GM12878 (cell line): ENCODE measurements around the gene PLK2. TPM values are rescaled to one million over a fixed set of nuclear protein-coding genes. Genes with fewer than 3 reads are reported as not detected.

ENCODE experiments used
- ATAC-seq: fragments of 200-7000 bp; cut with Tn5 transposase; 3 replicates; pipeline ENCODE4 v1.9.1; 2020; ENCODE audit warnings: mild to moderate bottlenecking, moderate library complexity
- BruUV-seq: library from RNA; stranded (reverse); fragments of 400-500 nt; replicated peaks from 2 replicates; lab custom pipeline; 2021; lab: Mats Ljungman, UMichigan
- CTCF ChIA-PET: fragments of 300-600 bp; sonication (Branson Sonifier 250); formaldehyde crosslinking; extraction: SDS; loops from one replicate; lab custom pipeline; 2021; ENCODE audit warnings: inconsistent platforms; lab: Yijun Ruan, JAX
- POLR2A ChIA-PET: fragments of 350-600 bp; formaldehyde crosslinking; extraction: SDS; loops from one replicate; lab custom pipeline; 2021; ENCODE audit warnings: inconsistent platforms; lab: Charles Lee
- RAD21 ChIA-PET: fragments of 300-600 bp; sonication (Branson Sonifier 250); formaldehyde crosslinking; loops from one replicate; lab custom pipeline; 2023; ENCODE audit warnings: antibody characterized with exemption; ENCODE audit not compliant: unreplicated experiment; lab: Charles Lee
- SMC1A ChIA-PET: fragments of 300-600 bp; sonication (Branson Sonifier 250); formaldehyde crosslinking; loops from one replicate; lab custom pipeline; 2023; ENCODE audit not compliant: unreplicated experiment, uncharacterized antibody; lab: Charles Lee
- DNase-seq: peaks from one replicate; pipeline ENCODE4 v3.0.0-alpha.2; 2011; ENCODE audit warnings: low read depth, low spot score
- FAIRE-seq: peaks from 3 replicates; lab custom pipeline; 2011; peaks lifted over from hg19 to GRCh38; lab: Jason Lieb, UNC
- H2AFZ ChIP-seq: 2 replicates; pipeline ENCODE4 v1.6.0; 2011; ENCODE audit warnings: low read depth, low read length, control low read depth; ENCODE audit not compliant: control insufficient read depth
- H3K27ac ChIP-seq: 2 replicates; pipeline ENCODE4 v1.5.1; 2011; ENCODE audit warnings: control low read depth; ENCODE audit not compliant: control insufficient read depth, insufficient read depth
- H3K27me3 ChIP-seq, 2 experiments: replicated peaks in 1 of 2; 2 replicates each; pipeline versions ENCODE4 v1.6.0 to v1.6.1; 2011; ENCODE audit warnings: low read length in 1 of 2; ENCODE audit not compliant: control insufficient read depth in 2 of 2, insufficient read depth in 2 of 2
- H3K36me3 ChIP-seq, 2 experiments: 2 replicates each; pipeline ENCODE4 v1.5.1; 2011; ENCODE audit warnings: low read length in 1 of 2; ENCODE audit not compliant: control insufficient read depth in 2 of 2, insufficient read depth in 2 of 2
- H3K4me1 ChIP-seq: 2 replicates; pipeline ENCODE4 v1.6.1; 2011; ENCODE audit warnings: mild to moderate bottlenecking, low read length, moderate library complexity, mixed read lengths; ENCODE audit not compliant: control insufficient read depth, insufficient read depth
- H3K4me2 ChIP-seq: 2 replicates; pipeline ENCODE4 v1.6.0; 2011; ENCODE audit warnings: control low read depth; ENCODE audit not compliant: control insufficient read depth, insufficient read depth
- H3K4me3 ChIP-seq: fragments of 200-600 bp; sonication (generic); 2 replicates; pipeline ENCODE4 v1.5.1; 2016
- H3K79me2 ChIP-seq: 2 replicates; pipeline ENCODE4 v1.6.0; 2011; ENCODE audit warnings: low read length; ENCODE audit not compliant: control insufficient read depth, insufficient read depth
- H3K9ac ChIP-seq: 2 replicates; pipeline ENCODE4 v1.8.0; 2011; ENCODE audit warnings: low read length, control low read depth, mixed read lengths; ENCODE audit not compliant: control insufficient read depth, insufficient read depth
- H3K9me3 ChIP-seq: replicated peaks from 3 replicates; pipeline ENCODE4 v1.5.1; 2011; ENCODE audit warnings: mild to moderate bottlenecking, low read length; ENCODE audit not compliant: control insufficient read depth, insufficient read depth
- H4K20me1 ChIP-seq: 2 replicates; pipeline ENCODE4 v1.6.0; 2011; ENCODE audit not compliant: control insufficient read depth, insufficient read depth
- BCL11A ChIP-seq: IDR thresholded peaks from 2 replicates; pipeline ENCODE4 v1.6.1; 2011; ENCODE audit warnings: low read depth, low read length
- CHD4 ChIP-seq: fragments of 200-600 bp; sonication (generic); IDR thresholded peaks from 2 replicates; pipeline ENCODE4 v1.6.1; 2016; ENCODE audit warnings: mild to moderate bottlenecking
- ETV6 ChIP-seq, 2 experiments: fragments of 450-650 bp in 1 of 2; IDR thresholded peaks in 1 of 2; conservative IDR thresholded peaks in 1 of 2; 2 replicates each; pipeline ENCODE4 v1.6.1; 2014; ENCODE audit warnings: antibody characterized with exemption in 1 of 2, borderline replicate concordance in 1 of 2, low read depth in 1 of 2, mild to moderate bottlenecking in 1 of 2, moderate library complexity in 1 of 2
- FOS ChIP-seq: IDR thresholded peaks from 3 replicates; pipeline ENCODE4 v1.6.1; 2011; ENCODE audit warnings: borderline replicate concordance; ENCODE audit not compliant: insufficient read length; ENCODE audit errors: extremely low read depth
- KAT2A ChIP-seq: conservative IDR thresholded peaks from 2 replicates; pipeline ENCODE4 v1.6.1; 2011; ENCODE audit warnings: low read depth, low read length; ENCODE audit not compliant: control insufficient read depth
- KLF5 ChIP-seq: fragments of 450-650 bp; IDR thresholded peaks from 2 replicates; pipeline ENCODE4 v1.6.1; 2014; ENCODE audit warnings: mild to moderate bottlenecking; ENCODE audit not compliant: partially characterized antibody
- MTA3 ChIP-seq: IDR thresholded peaks from 2 replicates; pipeline ENCODE4 v1.6.1; 2012; ENCODE audit warnings: low read length, inconsistent platforms, borderline replicate concordance
- NFXL1 ChIP-seq: fragments of 450-650 bp; IDR thresholded peaks from 2 replicates; pipeline ENCODE4 v1.6.1; 2017; ENCODE audit warnings: antibody characterized with exemption, mild to moderate bottlenecking, borderline replicate concordance
- NFYA ChIP-seq: IDR thresholded peaks from 2 replicates; pipeline ENCODE4 v1.6.1; 2011; ENCODE audit warnings: low read depth, mild to moderate bottlenecking, low read length, improper control_type of control experiment, borderline replicate concordance
- WGBS: methylation state at CpG from one replicate; pipeline ENCODE4 v1.1.6; 2016; ENCODE audit warnings: low lambda C conversion rate; ENCODE audit not compliant: insufficient replicate concordance, insufficient coverage; ENCODE audit errors: missing lambda C conversion rate; 5-methylcytosine and 5-hydroxymethylcytosine counted together
- in situ Hi-C: fragments of 300-500 bp; cut with MboI; formaldehyde crosslinking; loops from 9 replicates; pipeline ENCODE4 v1.14.3; 2018; ENCODE audit warnings: mixed read lengths
- intact Hi-C: fragments of 100-400 bp; cut with micrococcal nuclease; formaldehyde crosslinking; loops from one replicate; pipeline ENCODE4 v1.14.2; 2022; ENCODE audit not compliant: unreplicated experiment
- polyA plus RNA-seq, 11 experiments: library from polyadenylated mRNA; depleted of rRNA in 4 of 11; unstranded in 6 of 11; stranded (reverse) in 5 of 11; fragments of >200 nt; fragmentation: Nextera tagmentation in 4 of 11; fragmentation: Illumina TruSeq in 1 of 11; extraction: Ambion mirVana in 4 of 11; extraction: Trizol in 1 of 11; gene quantifications; 1 replicate in 1 of 11; 2 replicates in 10 of 11; pipeline versions ENCODE4 v1.2.1 to v1.2.3, GENCODE V29; 2011 to 2016; ENCODE audit warnings: inconsistent platforms in 2 of 11, missing spikeins in 2 of 11, low read depth in 1 of 11
- total RNA-seq, 4 experiments: library from RNA; depleted of rRNA in 3 of 4; stranded (reverse); fragments of >200 nt in 3 of 4; fragmentation: Illumina TruSeq in 1 of 4; extraction: Trizol in 1 of 4; gene quantifications; 2 replicates each; pipeline versions ENCODE4 v1.2.1 to v1.2.3, GENCODE V29; 2013 to 2021
- TF ChIP-seq, protein P1 (sequence below): fragments of 450-650 bp; formaldehyde crosslinking; IDR thresholded peaks from 2 replicates; pipeline ENCODE4 v1.4.0; 2022; ENCODE audit warnings: mild to moderate bottlenecking, moderate library complexity
- TF ChIP-seq, protein P2 (sequence below): fragments of 450-650 bp; IDR thresholded peaks from 2 replicates; pipeline ENCODE4 v1.6.1; 2018; ENCODE audit warnings: borderline replicate concordance, mild to moderate bottlenecking; ENCODE audit not compliant: partially characterized antibody

Gene PLK2
- total and polyA plus RNA-seq, 10 of the 15 experiments (the other 5 are each of a cell fraction or from before 2014, with no cell fraction given) = 0.07 to 3.9 (median 0.52) TPM

DNA sequence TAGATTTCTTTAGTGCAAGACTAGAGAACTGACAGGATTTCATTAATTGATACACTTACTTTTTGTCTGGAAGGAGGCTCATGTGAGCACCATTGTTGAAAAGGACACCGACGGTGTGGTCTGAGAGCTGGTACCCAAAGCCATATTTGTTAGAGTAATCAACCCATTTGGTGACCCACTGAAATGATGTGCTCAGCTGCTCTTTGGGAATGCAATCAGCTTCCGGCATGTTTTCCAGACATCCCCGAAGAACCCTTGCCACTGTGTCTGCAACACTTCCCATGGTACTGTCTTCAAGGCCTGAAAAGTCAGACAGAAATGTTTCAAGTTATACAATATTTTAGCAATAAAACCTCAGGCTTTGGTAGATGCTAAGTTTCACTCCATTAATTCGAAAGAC is 4.4 kb downstream of the PLK2 start (continued):
- TF ChIP-seq, protein P1, sequence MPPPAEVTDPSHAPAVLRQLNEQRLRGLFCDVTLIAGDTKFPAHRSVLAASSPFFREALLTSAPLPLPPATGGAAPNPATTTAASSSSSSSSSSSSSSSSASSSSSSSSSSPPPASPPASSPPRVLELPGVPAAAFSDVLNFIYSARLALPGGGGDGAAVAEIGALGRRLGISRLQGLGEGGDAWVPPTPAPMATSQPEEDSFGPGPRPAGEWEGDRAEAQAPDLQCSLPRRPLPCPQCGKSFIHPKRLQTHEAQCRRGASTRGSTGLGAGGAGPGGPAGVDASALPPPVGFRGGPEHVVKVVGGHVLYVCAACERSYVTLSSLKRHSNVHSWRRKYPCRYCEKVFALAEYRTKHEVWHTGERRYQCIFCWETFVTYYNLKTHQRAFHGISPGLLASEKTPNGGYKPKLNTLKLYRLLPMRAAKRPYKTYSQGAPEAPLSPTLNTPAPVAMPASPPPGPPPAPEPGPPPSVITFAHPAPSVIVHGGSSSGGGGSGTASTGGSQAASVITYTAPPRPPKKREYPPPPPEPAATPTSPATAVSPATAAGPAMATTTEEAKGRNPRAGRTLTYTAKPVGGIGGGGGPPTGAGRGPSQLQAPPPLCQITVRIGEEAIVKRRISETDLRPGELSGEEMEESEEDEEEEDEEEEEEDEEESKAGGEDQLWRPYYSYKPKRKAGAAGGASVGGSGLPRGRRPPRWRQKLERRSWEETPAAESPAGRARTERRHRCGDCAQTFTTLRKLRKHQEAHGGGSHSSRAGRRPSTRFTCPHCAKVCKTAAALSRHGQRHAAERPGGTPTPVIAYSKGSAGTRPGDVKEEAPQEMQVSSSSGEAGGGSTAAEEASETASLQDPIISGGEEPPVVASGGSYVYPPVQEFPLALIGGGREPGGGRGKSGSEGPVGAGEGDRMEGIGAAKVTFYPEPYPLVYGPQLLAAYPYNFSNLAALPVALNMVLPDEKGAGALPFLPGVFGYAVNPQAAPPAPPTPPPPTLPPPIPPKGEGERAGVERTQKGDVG (CRISPR knock-in tag) = no peak
- no peak for TF ChIP-seq FOS
- no peak for TF ChIP-seq NFYA
- no peak for TF ChIP-seq KAT2A
- TF ChIP-seq BCL11A = no peak
- TF ChIP-seq, all 136 proteins: peak for 0

DNA sequence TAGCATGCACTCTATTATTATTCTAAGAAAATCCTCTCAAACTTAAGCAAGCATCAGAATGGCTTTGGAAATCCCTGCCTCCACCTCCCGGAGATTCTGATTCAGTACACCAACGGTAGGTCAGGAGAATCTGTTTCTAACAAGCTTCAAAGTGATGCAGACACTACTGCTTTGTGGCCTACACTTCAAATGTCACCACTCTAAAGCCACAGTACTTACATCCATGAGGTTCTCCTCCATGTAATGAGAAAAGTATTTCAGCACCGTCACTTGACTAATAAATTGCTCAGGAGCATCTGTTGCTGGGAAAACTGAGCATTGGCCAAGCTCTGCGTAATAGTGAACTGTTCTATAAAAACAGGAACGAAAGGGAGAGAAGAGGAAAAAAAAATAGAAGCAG is 4.8 kb downstream of the PLK2 start:
- intact Hi-C loops = no loop called here
- Histone ChIP-seq H3K9ac (no peak overlapping the region), H3K79me2 (no peaks in the 10 kb centered on the region), H3K4me2 (no peak overlapping the region), H4K20me1 (no peaks in the 10 kb centered on the region), H3K9me3 (no peaks in the 10 kb centered on the region), H3K4me1 (peaks cover 3% of the 10 kb centered on the region), H3K27ac (no peak overlapping the region), H3K36me3 (no peaks in the 10 kb centered on the region), H3K4me3 (no peak overlapping the region), H2AFZ (no peak overlapping the region), H3K27me3 (peaks cover 2 to 8% of the 10 kb centered on the region in 2 experiments; a peak in 3 of 4 replicates)
- no peak for ATAC-seq
- in situ Hi-C loops = loop anchor here (5.0 to 25.0 kb wide), 4 partner anchors 673 to 1543 kb away; partner anchors contain the start of gene SETD9
- WGBS = 68% methylated on average over 5 of the region's 5 CpGs
- FAIRE-seq = no peak
- SMC1A ChIA-PET = no interaction called here
- no peak for DNase-seq
- no TSS peak for BruUV-seq
- RAD21 ChIA-PET = no interaction called here
- CTCF ChIA-PET = interaction anchor here (0.5 to 1.9 kb wide), 2 partner anchors 676 to 956 kb away, joined by 3 to 7 read pairs; no protein-coding TSS in a partner anchor
- TF ChIP-seq MTA3 (no peak), CHD4 (no peak), ETV6 (conservative IDR thresholded peaks at IDR 0.05 in 1 of 2, IDR thresholded peaks at IDR 0.05 in 1 of 2; ENCODE audit: borderline replicate concordance in 1 of 2, low read depth in 1 of 2) (no peak), KLF5 (no peak), NFXL1 (no peak)
- TF ChIP-seq, protein P2, sequence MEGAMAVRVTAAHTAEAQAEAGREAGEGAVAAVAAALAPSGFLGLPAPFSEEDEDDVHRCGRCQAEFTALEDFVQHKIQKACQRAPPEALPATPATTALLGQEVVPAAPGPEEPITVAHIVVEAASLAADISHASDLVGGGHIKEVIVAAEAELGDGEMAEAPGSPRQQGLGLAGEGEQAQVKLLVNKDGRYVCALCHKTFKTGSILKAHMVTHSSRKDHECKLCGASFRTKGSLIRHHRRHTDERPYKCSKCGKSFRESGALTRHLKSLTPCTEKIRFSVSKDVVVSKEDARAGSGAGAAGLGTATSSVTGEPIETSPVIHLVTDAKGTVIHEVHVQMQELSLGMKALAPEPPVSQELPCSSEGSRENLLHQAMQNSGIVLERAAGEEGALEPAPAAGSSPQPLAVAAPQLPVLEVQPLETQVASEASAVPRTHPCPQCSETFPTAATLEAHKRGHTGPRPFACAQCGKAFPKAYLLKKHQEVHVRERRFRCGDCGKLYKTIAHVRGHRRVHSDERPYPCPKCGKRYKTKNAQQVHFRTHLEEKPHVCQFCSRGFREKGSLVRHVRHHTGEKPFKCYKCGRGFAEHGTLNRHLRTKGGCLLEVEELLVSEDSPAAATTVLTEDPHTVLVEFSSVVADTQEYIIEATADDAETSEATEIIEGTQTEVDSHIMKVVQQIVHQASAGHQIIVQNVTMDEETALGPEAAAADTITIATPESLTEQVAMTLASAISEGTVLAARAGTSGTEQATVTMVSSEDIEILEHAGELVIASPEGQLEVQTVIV = no peak
- POLR2A ChIA-PET = no interaction called here
